ENCODE data around the gene IQGAP1. TPM values are rescaled to one million over a fixed set of nuclear protein-coding genes. Genes with fewer than 3 reads are reported as not detected.

Gene IQGAP1
- total and polyA plus RNA-seq, 7 donors: 31.1 to 72.2 (median 44.1) TPM

GRCh38 chr15:90459368-90459767, 71.3 kb downstream of the IQGAP1 start:
- intact Hi-C loops (cut with DNase I): loop anchor here in 1 of 2 donors (5.0 kb wide), 1 partner anchor 97 kb away; no protein-coding TSS in a partner anchor
- peaks cover 12 to 78% of the 10 kb centered on the region in 2 donors for H3K36me3 ChIP-seq (ENCODE audit: insufficient read depth in 1 of 2, low read depth in 1 of 2)

GRCh38 chr15:90460142-90460824, 72.2 kb downstream of the IQGAP1 start:
- TF ChIP-seq CTCF (IDR thresholded peaks at IDR 0.05): no peak
- Histone ChIP-seq H3K27me3 (ENCODE audit: insufficient read depth in 3 of 3, low read length in 2 of 3) (no peaks in the 10 kb centered on the region), H3K9me3 (no peaks in the 10 kb centered on the region), H3K27ac (peak overlapping the region; percentile 37), H3K4me1 (peaks cover 38% of the 10 kb centered on the region), H3K4me3 (no peak overlapping the region), H3K36me3 (ENCODE audit: insufficient read depth in 1 of 2, low read depth in 1 of 2) (peaks cover 8 to 77% of the 10 kb centered on the region in 2 donors)
- ATAC-seq: no peak
- DNase-seq: no peak
- 65 to 78% (median 72%) methylated on average over 6 of the region's 6 CpGs for WGBS, 3 donors
- intact Hi-C loops (cut with DNase I): loop anchor here in 1 of 2 donors (5.0 kb wide), 1 partner anchor 68 kb away; no protein-coding TSS in a partner anchor

More at GRCh38 chr15:90459368-90459767, 71.3 kb downstream of the IQGAP1 start:
- DNase-seq (no peak), ATAC-seq (no peak)
- 73 to 79% (median 75%) methylated on average over 4 of the region's 4 CpGs for WGBS, 3 donors
- H3K27ac ChIP-seq: peak overlapping the region; percentile 37
- H3K27me3 ChIP-seq (ENCODE audit: insufficient read depth in 3 of 3, low read length in 2 of 3): no peaks in the 10 kb centered on the region
- H3K4me3 ChIP-seq: no peak overlapping the region
- peaks cover 30% of the 10 kb centered on the region for H3K4me1 ChIP-seq
- no peak for TF ChIP-seq CTCF (IDR thresholded peaks at IDR 0.05)
- H3K9me3 ChIP-seq: no peaks in the 10 kb centered on the region

DNA sequence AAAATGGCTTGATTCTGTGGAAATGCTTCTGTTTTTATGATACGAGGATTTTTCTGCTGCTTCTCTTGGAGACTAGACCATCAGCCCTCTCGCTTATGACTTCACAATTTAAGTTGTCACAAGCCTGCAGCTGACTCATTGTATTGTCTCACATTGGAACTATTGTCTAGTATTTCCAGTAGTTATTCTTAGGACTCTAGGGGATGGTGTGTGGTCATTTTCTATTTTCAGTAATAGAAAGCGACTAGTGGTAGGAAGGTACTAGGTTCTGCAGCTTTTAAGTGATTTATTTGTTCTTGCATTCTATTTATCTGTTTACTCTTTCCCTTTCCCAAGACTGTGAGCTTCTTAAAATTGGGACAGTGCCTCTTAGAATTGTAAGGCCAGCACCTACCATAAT, 75.3 kb downstream of the IQGAP1 start:
- H3K4me1 ChIP-seq: peaks cover 43% of the 10 kb centered on the region
- H3K27me3 ChIP-seq (ENCODE audit: insufficient read depth in 3 of 3, low read length in 2 of 3): no peaks in the 10 kb centered on the region
- WGBS, 3 donors: 14 to 19% (median 17%) methylated on average over 3 of the region's 3 CpGs
- intact Hi-C loops (cut with DNase I): loop anchor here in 1 of 2 donors (5.0 kb wide), 1 partner anchor 71 kb away; no protein-coding TSS in a partner anchor
- peak overlapping the region; percentile 30 for H3K4me3 ChIP-seq
- H3K9me3 ChIP-seq: no peaks in the 10 kb centered on the region
- H3K36me3 ChIP-seq (ENCODE audit: insufficient read depth in 1 of 2, low read depth in 1 of 2): peaks cover 4 to 77% of the 10 kb centered on the region in 2 donors
- ATAC-seq (peak; percentile 88 to 91 (median 89)), DNase-seq (no peak)
- peak; percentile 25 for TF ChIP-seq CTCF (IDR thresholded peaks at IDR 0.05)
- peak overlapping the region; percentile 86 for H3K27ac ChIP-seq

DNA sequence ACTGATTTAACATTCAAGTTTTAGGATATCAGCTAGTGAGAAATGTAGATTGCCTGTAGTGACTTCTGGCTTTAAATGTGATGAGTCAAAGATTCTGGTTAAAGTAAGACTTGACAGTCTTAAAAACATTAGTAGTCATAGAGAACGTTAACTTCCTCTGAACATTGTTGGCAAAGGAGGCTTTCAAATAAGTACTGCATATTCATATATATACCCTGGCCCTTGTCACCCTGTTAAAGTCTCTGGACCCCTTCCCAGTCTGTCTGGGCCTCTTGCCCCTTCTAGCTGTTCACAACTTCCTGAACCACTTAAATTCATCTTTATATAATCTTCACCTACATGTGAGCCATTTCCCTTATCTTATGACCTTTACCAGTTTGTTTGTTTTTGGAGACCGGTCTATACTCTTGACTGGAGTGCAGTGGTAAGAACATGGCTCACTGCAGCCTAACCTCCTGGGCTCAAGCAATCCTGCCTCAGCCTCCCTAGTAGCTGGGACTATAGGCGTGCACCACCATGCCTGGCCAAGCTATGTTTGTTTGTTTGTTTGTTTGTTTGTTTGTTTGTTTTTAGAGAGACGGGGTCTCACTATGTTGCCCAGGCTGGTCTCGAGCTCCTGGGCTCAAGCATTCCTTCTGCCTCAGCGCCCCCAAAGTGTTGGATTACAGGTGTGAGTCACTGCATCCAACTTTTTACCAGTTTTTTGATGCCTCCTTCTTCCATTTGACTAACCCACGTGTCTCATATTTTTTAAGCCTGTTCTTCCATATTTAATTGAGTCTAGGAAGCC, 77.3 kb downstream of the IQGAP1 start:
- no peak for ATAC-seq
- peaks cover 43% of the 10 kb centered on the region for H3K4me1 ChIP-seq
- no peak for DNase-seq
- WGBS, 3 donors: 80 to 86% (median 85%) methylated on average over 7 of the region's 7 CpGs
- TF ChIP-seq CTCF (IDR thresholded peaks at IDR 0.05): no peak
- H3K9me3 ChIP-seq: no peaks in the 10 kb centered on the region
- peak overlapping the region; percentile 86 for H3K27ac ChIP-seq
- H3K36me3 ChIP-seq (ENCODE audit: insufficient read depth in 1 of 2, low read depth in 1 of 2): peaks cover 7 to 79% of the 10 kb centered on the region in 2 donors
- intact Hi-C loops (cut with DNase I): no loop called here
- no peaks in the 10 kb centered on the region for H3K27me3 ChIP-seq (ENCODE audit: insufficient read depth in 3 of 3, low read length in 2 of 3)
- H3K4me3 ChIP-seq: no peak overlapping the region

Measured in psoas muscle (tissue), 8 donors.